ENCODE measurements around the gene NSUN2. TPM values are rescaled to one million over a fixed set of nuclear protein-coding genes. Genes with fewer than 3 reads are reported as not detected.

Gene NSUN2
- total and polyA plus RNA-seq, 2 experiments from 2014 or later, result 65.4 to 112 TPM

DNA sequence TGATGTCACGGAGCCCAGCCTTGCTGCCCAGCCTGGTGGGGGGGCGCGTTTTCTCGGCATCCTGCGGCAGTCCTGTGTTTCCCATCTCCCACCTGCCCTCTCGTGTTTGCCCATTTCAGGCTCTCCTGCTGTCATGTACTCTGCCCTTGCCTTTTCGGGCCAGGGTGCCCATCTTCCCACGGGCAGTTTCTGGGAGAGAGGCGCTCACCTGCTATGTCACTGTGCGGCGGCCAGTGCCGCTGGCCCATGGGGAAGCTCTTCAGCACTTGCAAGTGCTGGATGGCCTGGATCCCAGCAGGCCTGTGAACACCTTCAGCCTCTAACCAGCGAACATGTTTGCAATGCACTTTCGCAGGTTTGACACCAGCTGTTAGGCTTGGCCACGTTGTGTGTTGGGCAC lies 33.9 kb upstream of the NSUN2 start:
- TF ChIP-seq, protein P1, sequence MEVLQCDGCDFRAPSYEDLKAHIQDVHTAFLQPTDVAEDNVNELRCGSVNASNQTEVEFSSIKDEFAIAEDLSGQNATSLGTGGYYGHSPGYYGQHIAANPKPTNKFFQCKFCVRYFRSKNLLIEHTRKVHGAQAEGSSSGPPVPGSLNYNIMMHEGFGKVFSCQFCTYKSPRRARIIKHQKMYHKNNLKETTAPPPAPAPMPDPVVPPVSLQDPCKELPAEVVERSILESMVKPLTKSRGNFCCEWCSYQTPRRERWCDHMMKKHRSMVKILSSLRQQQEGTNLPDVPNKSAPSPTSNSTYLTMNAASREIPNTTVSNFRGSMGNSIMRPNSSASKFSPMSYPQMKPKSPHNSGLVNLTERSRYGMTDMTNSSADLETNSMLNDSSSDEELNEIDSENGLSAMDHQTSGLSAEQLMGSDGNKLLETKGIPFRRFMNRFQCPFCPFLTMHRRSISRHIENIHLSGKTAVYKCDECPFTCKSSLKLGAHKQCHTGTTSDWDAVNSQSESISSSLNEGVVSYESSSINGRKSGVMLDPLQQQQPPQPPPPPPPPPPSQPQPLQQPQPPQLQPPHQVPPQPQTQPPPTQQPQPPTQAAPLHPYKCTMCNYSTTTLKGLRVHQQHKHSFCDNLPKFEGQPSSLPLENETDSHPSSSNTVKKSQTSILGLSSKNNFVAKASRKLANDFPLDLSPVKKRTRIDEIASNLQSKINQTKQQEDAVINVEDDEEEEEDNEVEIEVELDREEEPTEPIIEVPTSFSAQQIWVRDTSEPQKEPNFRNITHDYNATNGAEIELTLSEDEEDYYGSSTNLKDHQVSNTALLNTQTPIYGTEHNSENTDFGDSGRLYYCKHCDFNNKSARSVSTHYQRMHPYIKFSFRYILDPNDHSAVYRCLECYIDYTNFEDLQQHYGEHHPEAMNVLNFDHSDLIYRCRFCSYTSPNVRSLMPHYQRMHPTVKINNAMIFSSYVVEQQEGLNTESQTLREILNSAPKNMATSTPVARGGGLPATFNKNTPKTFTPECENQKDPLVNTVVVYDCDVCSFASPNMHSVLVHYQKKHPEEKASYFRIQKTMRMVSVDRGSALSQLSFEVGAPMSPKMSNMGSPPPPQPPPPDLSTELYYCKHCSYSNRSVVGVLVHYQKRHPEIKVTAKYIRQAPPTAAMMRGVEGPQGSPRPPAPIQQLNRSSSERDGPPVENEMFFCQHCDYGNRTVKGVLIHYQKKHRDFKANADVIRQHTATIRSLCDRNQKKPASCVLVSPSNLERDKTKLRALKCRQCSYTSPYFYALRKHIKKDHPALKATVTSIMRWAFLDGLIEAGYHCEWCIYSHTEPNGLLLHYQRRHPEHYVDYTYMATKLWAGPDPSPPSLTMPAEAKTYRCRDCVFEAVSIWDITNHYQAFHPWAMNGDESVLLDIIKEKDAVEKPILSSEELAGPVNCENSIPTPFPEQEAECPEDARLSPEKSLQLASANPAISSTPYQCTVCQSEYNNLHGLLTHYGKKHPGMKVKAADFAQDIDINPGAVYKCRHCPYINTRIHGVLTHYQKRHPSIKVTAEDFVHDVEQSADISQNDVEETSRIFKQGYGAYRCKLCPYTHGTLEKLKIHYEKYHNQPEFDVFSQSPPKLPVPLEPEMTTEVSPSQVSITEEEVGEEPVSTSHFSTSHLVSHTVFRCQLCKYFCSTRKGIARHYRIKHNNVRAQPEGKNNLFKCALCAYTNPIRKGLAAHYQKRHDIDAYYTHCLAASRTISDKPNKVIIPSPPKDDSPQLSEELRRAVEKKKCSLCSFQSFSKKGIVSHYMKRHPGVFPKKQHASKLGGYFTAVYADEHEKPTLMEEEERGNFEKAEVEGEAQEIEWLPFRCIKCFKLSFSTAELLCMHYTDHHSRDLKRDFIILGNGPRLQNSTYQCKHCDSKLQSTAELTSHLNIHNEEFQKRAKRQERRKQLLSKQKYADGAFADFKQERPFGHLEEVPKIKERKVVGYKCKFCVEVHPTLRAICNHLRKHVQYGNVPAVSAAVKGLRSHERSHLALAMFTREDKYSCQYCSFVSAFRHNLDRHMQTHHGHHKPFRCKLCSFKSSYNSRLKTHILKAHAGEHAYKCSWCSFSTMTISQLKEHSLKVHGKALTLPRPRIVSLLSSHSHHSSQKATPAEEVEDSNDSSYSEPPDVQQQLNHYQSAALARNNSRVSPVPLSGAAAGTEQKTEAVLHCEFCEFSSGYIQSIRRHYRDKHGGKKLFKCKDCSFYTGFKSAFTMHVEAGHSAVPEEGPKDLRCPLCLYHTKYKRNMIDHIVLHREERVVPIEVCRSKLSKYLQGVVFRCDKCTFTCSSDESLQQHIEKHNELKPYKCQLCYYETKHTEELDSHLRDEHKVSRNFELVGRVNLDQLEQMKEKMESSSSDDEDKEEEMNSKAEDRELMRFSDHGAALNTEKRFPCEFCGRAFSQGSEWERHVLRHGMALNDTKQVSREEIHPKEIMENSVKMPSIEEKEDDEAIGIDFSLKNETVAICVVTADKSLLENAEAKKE (CRISPR knock-in tag; IDR thresholded peaks at IDR 0.05), result no peak
- no peak for TF ChIP-seq CREB1 (CRISPR knock-in tag; IDR thresholded peaks at IDR 0.05; ENCODE audit: low read depth)
- TF ChIP-seq, protein P2, sequence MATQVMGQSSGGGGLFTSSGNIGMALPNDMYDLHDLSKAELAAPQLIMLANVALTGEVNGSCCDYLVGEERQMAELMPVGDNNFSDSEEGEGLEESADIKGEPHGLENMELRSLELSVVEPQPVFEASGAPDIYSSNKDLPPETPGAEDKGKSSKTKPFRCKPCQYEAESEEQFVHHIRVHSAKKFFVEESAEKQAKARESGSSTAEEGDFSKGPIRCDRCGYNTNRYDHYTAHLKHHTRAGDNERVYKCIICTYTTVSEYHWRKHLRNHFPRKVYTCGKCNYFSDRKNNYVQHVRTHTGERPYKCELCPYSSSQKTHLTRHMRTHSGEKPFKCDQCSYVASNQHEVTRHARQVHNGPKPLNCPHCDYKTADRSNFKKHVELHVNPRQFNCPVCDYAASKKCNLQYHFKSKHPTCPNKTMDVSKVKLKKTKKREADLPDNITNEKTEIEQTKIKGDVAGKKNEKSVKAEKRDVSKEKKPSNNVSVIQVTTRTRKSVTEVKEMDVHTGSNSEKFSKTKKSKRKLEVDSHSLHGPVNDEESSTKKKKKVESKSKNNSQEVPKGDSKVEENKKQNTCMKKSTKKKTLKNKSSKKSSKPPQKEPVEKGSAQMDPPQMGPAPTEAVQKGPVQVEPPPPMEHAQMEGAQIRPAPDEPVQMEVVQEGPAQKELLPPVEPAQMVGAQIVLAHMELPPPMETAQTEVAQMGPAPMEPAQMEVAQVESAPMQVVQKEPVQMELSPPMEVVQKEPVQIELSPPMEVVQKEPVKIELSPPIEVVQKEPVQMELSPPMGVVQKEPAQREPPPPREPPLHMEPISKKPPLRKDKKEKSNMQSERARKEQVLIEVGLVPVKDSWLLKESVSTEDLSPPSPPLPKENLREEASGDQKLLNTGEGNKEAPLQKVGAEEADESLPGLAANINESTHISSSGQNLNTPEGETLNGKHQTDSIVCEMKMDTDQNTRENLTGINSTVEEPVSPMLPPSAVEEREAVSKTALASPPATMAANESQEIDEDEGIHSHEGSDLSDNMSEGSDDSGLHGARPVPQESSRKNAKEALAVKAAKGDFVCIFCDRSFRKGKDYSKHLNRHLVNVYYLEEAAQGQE (IDR thresholded peaks at IDR 0.05; ENCODE audit: unreplicated experiment), result no peak
- no peak for TF ChIP-seq ZNF114 (CRISPR knock-in tag; IDR thresholded peaks at IDR 0.05)
- no peak for TF ChIP-seq ZNF331 (CRISPR knock-in tag; IDR thresholded peaks at IDR 0.05; ENCODE audit: low read depth)
- Histone ChIP-seq H3K36me3 (ENCODE audit: insufficient read depth) (no peaks in the 10 kb centered on the region), H4K20me1 (replicated peaks; ENCODE audit: insufficient read depth) (no peaks in the 10 kb centered on the region), H3K27ac (ENCODE audit: low read depth) (no peak overlapping the region), H3K79me2 (replicated peaks; ENCODE audit: insufficient read depth) (no peaks in the 10 kb centered on the region), H3K9me2 (ENCODE audit: insufficient read depth) (0 out of 2 replicates have a peak, but pooled peaks cover 2% of the 10 kb centered on the region), H3K4me1 (ENCODE audit: insufficient read depth) (peaks cover 4% of the 10 kb centered on the region; the same call in 1 of the 2 replicates), H3K4me3 (no peak overlapping the region), H3F3A (replicated peaks; ENCODE audit: low read depth) (no peaks in the 10 kb centered on the region), H3K4me2 (no peak overlapping the region), H2AFZ (no peak overlapping the region), H3K27me3 (ENCODE audit: insufficient read depth) (no peaks in the 10 kb centered on the region)
- no peak for DNase-seq (ENCODE audit: low spot score)
- H3K27me3 Mint-ChIP-seq (ENCODE audit: insufficient read depth, low read depth, poor library complexity), result no peaks in the 10 kb centered on the region
- ATAC-seq, result no peak
- H3K27ac Mint-ChIP-seq, result no peak overlapping the region
- peaks cover 30% of the 10 kb centered on the region for H3K36me3 Mint-ChIP-seq (ENCODE audit: low read depth)
- H3K4me1 Mint-ChIP-seq, result peaks cover 27% of the 10 kb centered on the region
- H3K4me3 Mint-ChIP-seq, result no peak overlapping the region
- no peaks in the 10 kb centered on the region for H3K9me3 Mint-ChIP-seq
